Measurements from ENCODE around the gene ATIC.
"Not testable (repeated sequence)": the region's sequence is repeated elsewhere in the genome, so short reads cannot be mapped to it uniquely, and the experiment has no call there.

ATIC gene

GRCh38 chr2:215315301-215315700 is 3.4 kb downstream of the ATIC start:
- DNase-seq (ENCODE audit: low spot score) = no peak

- no peak for DNase-seq (ENCODE audit: low spot score)
Measured at GRCh38 chr2:215316336-215316735, 4.5 kb downstream of the ATIC start.

- DNase-seq (ENCODE audit: low spot score) = no peak
Measured at GRCh38 chr2:215319500-215319899, 7.6 kb downstream of the ATIC start.

- no peak for DNase-seq (ENCODE audit: low spot score)
Measured at GRCh38 chr2:215320102-215320501, 8.2 kb downstream of the ATIC start.

- no peak for DNase-seq (ENCODE audit: low spot score)
Measured at GRCh38 chr2:215320679-215321078, 8.8 kb downstream of the ATIC start.

- no peak for DNase-seq (ENCODE audit: low spot score)
Measured at GRCh38 chr2:215324811-215325210, 13.0 kb downstream of the ATIC start.

GRCh38 chr2:215328066-215328465 is 16.2 kb downstream of the ATIC start:
- no peak for DNase-seq (ENCODE audit: low spot score)

GRCh38 chr2:215332872-215333595 is 21.2 kb downstream of the ATIC start:
- DNase-seq (ENCODE audit: low spot score) = no peak

GRCh38 chr2:215338883-215339679 is 27.2 kb downstream of the ATIC start:
- DNase-seq (ENCODE audit: low spot score) = no peak

GRCh38 chr2:215347878-215348277 is 36.0 kb downstream of the ATIC start:
- no peak for DNase-seq (ENCODE audit: low spot score)

- DNase-seq (ENCODE audit: low spot score) = no peak
Measured at GRCh38 chr2:215352602-215353001, 40.7 kb downstream of the ATIC start.

- DNase-seq (ENCODE audit: low spot score) = peak; percentile 42
Measured at GRCh38 chr2:215354771-215355695, 43.2 kb downstream of the ATIC start.

- DNase-seq (ENCODE audit: low spot score) = no peak
Measured at GRCh38 chr2:215355801-215356200, 43.9 kb downstream of the ATIC start.

GRCh38 chr2:215356334-215356947 is 44.6 kb downstream of the ATIC start:
- no peak for DNase-seq (ENCODE audit: low spot score)

- peak; percentile 17 for DNase-seq (ENCODE audit: low spot score)
Measured at GRCh38 chr2:215356948-215357461, 45.1 kb downstream of the ATIC start.

- DNase-seq (ENCODE audit: low spot score) = no peak
Measured at GRCh38 chr2:215357660-215358059, 45.8 kb downstream of the ATIC start.

GRCh38 chr2:215358312-215358845 is 46.5 kb downstream of the ATIC start:
- DNase-seq (ENCODE audit: low spot score) = no peak

GRCh38 chr2:215358891-215359575 is 47.2 kb downstream of the ATIC start:
- DNase-seq (ENCODE audit: low spot score) = no peak

- no peak for DNase-seq (ENCODE audit: low spot score)
Measured at GRCh38 chr2:215359576-215359922, 47.7 kb downstream of the ATIC start.

GRCh38 chr2:215360059-215360458 is 48.2 kb downstream of the ATIC start:
- DNase-seq (ENCODE audit: low spot score) = not testable (repeated sequence)

- DNase-seq (ENCODE audit: low spot score) = no peak
Measured at GRCh38 chr2:215360596-215360995, 48.7 kb downstream of the ATIC start.
